Muscle layer of duodenum (tissue), 2 donors: ENCODE measurements around the gene LRRC8C.

Experiments
- H3K27ac ChIP-seq: one replicate; pipeline ENCODE4 v1.7.0; 2013; ENCODE audit warnings: mild to moderate bottlenecking, low read length
- H3K27me3 ChIP-seq: one replicate; pipeline ENCODE4 v1.7.0; 2013; ENCODE audit warnings: low read depth, mild to moderate bottlenecking, control low read depth, low read length
- H3K36me3 ChIP-seq, 2 donors: one replicate each; pipeline ENCODE4 v1.7.0; 2013; ENCODE audit warnings: low read length in 2 of 2, control low read depth in 1 of 2, mild to moderate bottlenecking in 1 of 2; ENCODE audit not compliant: insufficient read depth in 2 of 2, control insufficient read depth in 1 of 2
- H3K4me1 ChIP-seq, 2 donors: one replicate each; pipeline ENCODE4 v1.7.0; 2013; ENCODE audit warnings: low read length in 2 of 2, mild to moderate bottlenecking in 2 of 2, control low read depth in 1 of 2, moderate library complexity in 1 of 2; ENCODE audit not compliant: insufficient read depth in 2 of 2, control insufficient read depth in 1 of 2
- H3K4me3 ChIP-seq, 2 donors: one replicate each; pipeline ENCODE4 v1.7.0; 2013; ENCODE audit warnings: low read length in 2 of 2, low read depth in 1 of 2, mild to moderate bottlenecking in 1 of 2
- H3K9me3 ChIP-seq, 2 donors: one replicate each; pipeline ENCODE4 v1.7.0; 2013; ENCODE audit warnings: low read length in 2 of 2, control low read depth in 1 of 2, mild to moderate bottlenecking in 1 of 2; ENCODE audit not compliant: control insufficient read depth in 1 of 2
- donor health status: healthy.

The LRRC8C gene

GRCh38 chr1:89725631-89726030 lies 92.7 kb downstream of the LRRC8C start:
- Histone ChIP-seq H3K9me3 (no peaks in the 10 kb centered on the region), H3K4me1 (peaks cover 0 to 8% of the 10 kb centered on the region in 2 donors)

GRCh38 chr1:89727517-89728312 lies 94.8 kb downstream of the LRRC8C start:
- Histone ChIP-seq H3K4me3 (no peak overlapping the region), H3K27ac (no peak overlapping the region), H3K4me1 (peaks cover 0 to 8% of the 10 kb centered on the region in 2 donors), H3K27me3 (no peaks in the 10 kb centered on the region), H3K36me3 (no peaks in the 10 kb centered on the region), H3K9me3 (no peaks in the 10 kb centered on the region)

More at GRCh38 chr1:89725631-89726030, 92.7 kb downstream of the LRRC8C start:
- Histone ChIP-seq H3K36me3 (no peaks in the 10 kb centered on the region), H3K27me3 (no peaks in the 10 kb centered on the region), H3K27ac (no peak overlapping the region), H3K4me3 (no peak overlapping the region)

- Histone ChIP-seq H3K4me1 (peaks cover 0 to 8% of the 10 kb centered on the region in 2 donors), H3K27ac (no peak overlapping the region), H3K27me3 (no peaks in the 10 kb centered on the region), H3K4me3 (no peak overlapping the region), H3K36me3 (no peaks in the 10 kb centered on the region), H3K9me3 (no peaks in the 10 kb centered on the region)
Observed at GRCh38 chr1:89728381-89728780, 95.5 kb downstream of the LRRC8C start.

- H3K9me3 ChIP-seq: no peaks in the 10 kb centered on the region
- H3K36me3 ChIP-seq: no peaks in the 10 kb centered on the region
- no peaks in the 10 kb centered on the region for H3K27me3 ChIP-seq
- H3K27ac ChIP-seq: no peak overlapping the region
- peaks cover 0 to 5% of the 10 kb centered on the region in 2 donors for H3K4me1 ChIP-seq
- no peak overlapping the region for H3K4me3 ChIP-seq
Observed at GRCh38 chr1:89732206-89732605, 99.3 kb downstream of the LRRC8C start.

- Histone ChIP-seq H3K4me1 (peaks cover 0 to 5% of the 10 kb centered on the region in 2 donors), H3K36me3 (no peaks in the 10 kb centered on the region), H3K27me3 (no peaks in the 10 kb centered on the region), H3K27ac (no peak overlapping the region), H3K9me3 (no peaks in the 10 kb centered on the region), H3K4me3 (no peak overlapping the region)
Observed at GRCh38 chr1:89732643-89733222, 99.8 kb downstream of the LRRC8C start.

- Histone ChIP-seq H3K4me3 (no peak overlapping the region), H3K9me3 (no peaks in the 10 kb centered on the region), H3K4me1 (peaks cover 0 to 5% of the 10 kb centered on the region in 2 donors), H3K36me3 (no peaks in the 10 kb centered on the region), H3K27ac (no peak overlapping the region), H3K27me3 (no peaks in the 10 kb centered on the region)
Observed at GRCh38 chr1:89733748-89734147, 100.8 kb downstream of the LRRC8C start.

GRCh38 chr1:89734442-89734841 lies 101.5 kb downstream of the LRRC8C start:
- H3K9me3 ChIP-seq: no peaks in the 10 kb centered on the region
- no peaks in the 10 kb centered on the region for H3K27me3 ChIP-seq
- no peak overlapping the region for H3K27ac ChIP-seq
- H3K36me3 ChIP-seq: no peaks in the 10 kb centered on the region
- no peak overlapping the region for H3K4me3 ChIP-seq
- peaks cover 0 to 5% of the 10 kb centered on the region in 2 donors for H3K4me1 ChIP-seq

- Histone ChIP-seq H3K4me1 (peaks cover 0 to 5% of the 10 kb centered on the region in 2 donors), H3K27ac (no peak overlapping the region), H3K4me3 (no peak overlapping the region), H3K9me3 (no peaks in the 10 kb centered on the region), H3K27me3 (no peaks in the 10 kb centered on the region), H3K36me3 (no peaks in the 10 kb centered on the region)
Observed at GRCh38 chr1:89735479-89735878, 102.6 kb downstream of the LRRC8C start.

- H3K4me3 ChIP-seq: no peak overlapping the region
- H3K27me3 ChIP-seq: no peaks in the 10 kb centered on the region
- no peaks in the 10 kb centered on the region for H3K9me3 ChIP-seq
- H3K36me3 ChIP-seq: no peaks in the 10 kb centered on the region
- H3K4me1 ChIP-seq: peaks cover 0 to 5% of the 10 kb centered on the region in 2 donors
- no peak overlapping the region for H3K27ac ChIP-seq
Observed at GRCh38 chr1:89736937-89737733, 104.2 kb downstream of the LRRC8C start.

- Histone ChIP-seq H3K36me3 (no peaks in the 10 kb centered on the region), H3K27ac (no peak overlapping the region), H3K4me1 (peaks cover 0 to 5% of the 10 kb centered on the region in 2 donors), H3K27me3 (no peaks in the 10 kb centered on the region), H3K4me3 (no peak overlapping the region), H3K9me3 (no peaks in the 10 kb centered on the region)
Observed at GRCh38 chr1:89737985-89738510, 105.1 kb downstream of the LRRC8C start.
